Measurements from ENCODE around the gene TMEM273. TPM values are rescaled to one million over a fixed set of nuclear protein-coding genes. Genes with fewer than 3 reads are reported as not detected.

Gene TMEM273
- total RNA-seq, 1 donor from 2014 or later: 27.9 TPM

GRCh38 chr10:49179699-49180443 is 8.3 kb downstream of the TMEM273 start:
- DNase-seq (ENCODE audit: missing footprints): no peak
- ATAC-seq: no peak
- intact Hi-C loops (cut with DNase I): loop anchor here (10.0 kb wide), 1 partner anchor 335 kb away; no protein-coding TSS in a partner anchor

DNA sequence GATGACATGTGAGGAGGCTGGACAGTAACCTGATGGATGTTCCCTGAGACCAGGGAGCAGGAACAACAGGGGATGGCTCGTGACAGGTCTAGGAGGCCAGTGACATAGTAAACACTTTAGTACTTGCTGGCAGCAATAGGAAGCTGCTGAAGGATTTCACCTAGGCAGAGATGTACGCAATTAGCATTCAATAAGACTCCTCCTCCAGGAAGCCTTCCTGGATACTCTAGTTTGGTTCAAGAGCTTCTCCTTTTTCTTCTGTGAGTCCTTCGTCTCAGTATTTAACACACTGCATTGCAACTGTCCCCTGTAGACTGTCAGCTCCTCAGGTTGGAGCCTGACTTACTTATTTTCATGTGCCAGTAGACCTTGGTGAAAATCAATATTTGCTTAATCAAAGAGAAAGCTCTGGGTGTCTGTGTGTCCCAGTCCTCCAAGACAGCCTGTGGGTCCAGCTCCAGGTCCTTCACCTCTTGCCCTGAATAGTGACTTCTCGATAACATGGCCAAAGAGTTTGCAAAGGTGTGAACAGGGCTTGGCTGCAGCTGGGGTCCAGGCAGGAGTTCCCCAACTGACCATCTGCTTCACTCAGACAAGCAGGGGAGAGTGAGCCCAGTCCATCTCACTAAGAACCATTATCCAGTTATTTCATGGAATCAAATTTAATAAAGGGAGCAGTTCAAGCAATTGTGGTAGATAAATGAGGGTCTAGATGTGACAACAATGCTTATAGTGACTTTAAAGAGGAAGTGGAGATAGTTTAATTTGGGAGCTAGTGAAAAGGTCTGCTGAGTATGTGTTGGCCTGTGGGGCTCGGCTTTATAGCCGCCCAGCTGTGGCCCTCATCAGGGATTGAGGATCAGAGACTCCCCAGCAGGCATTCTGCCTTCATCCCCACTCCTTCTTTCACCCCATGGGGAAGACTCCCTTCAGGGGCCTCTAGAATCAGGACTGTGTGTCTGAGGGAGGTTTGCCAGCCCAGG is 9.4 kb downstream of the TMEM273 start:
- DNase-seq (ENCODE audit: missing footprints): no peak
- no peak for ATAC-seq
- intact Hi-C loops (cut with DNase I): loop anchor here (10.0 kb wide), 1 partner anchor 336 kb away; no protein-coding TSS in a partner anchor

GRCh38 chr10:49177391-49178355 is 10.5 kb downstream of the TMEM273 start:
- intact Hi-C loops (cut with DNase I): loop anchor here (10.0 kb wide), 1 partner anchor 337 kb away; no protein-coding TSS in a partner anchor
- DNase-seq (ENCODE audit: missing footprints) (no peak), ATAC-seq (peak; percentile 90)

DNA sequence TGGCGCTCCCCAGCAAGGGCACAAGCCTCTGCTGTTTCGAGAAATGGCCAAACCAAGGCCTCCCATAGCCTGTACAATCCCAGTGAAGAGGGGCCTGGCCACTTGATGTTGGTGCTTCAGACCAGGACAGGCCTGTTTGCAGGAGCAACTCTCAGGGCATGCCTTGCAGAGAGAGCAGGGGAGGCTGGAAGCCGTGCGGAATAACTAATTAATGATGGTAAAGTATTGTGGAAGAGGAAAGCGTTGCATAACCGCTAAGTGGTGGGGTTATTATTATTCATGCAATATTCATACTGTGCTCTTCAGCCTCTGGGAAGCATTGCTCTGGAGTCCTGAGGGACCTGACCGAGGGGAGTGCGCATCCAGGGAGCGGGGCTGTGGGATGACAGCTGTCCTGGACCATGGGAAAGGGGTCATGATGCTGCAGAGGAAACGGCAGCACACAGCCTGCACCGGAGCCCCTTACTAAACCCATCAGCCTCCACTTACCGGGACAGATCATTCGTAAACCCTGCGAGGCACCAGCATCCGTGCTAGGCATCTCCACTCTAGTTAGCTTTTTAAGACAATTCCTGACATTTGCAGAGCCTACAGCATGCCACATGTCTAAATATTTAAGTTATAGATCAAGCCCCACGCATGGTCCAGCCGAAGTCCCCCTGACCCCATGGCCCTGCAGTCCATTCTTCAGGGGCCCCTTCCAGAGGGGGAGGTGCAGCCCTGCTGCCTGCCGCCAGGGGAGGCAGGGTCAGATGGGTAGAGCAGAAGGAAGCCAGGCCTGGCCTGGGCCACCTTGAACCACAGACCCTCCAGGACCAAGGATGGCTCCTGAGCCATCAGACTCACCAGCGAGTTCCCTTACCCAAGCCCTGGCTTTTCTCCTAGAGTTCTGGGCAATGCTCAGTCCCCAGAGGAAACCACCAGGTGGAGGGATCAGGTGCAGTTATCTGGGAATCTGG is 11.6 kb downstream of the TMEM273 start:
- ATAC-seq (peak; percentile 53), DNase-seq (ENCODE audit: missing footprints) (no peak)
- intact Hi-C loops (cut with DNase I): loop anchor here (10.0 kb wide), 1 partner anchor 338 kb away; no protein-coding TSS in a partner anchor

- no peak for ATAC-seq
- no peak for DNase-seq (ENCODE audit: missing footprints)
- intact Hi-C loops (cut with DNase I): loop anchor here (10.0 kb wide), 1 partner anchor 339 kb away; no protein-coding TSS in a partner anchor
Measured at GRCh38 chr10:49175587-49176309, 12.4 kb downstream of the TMEM273 start.

DNA sequence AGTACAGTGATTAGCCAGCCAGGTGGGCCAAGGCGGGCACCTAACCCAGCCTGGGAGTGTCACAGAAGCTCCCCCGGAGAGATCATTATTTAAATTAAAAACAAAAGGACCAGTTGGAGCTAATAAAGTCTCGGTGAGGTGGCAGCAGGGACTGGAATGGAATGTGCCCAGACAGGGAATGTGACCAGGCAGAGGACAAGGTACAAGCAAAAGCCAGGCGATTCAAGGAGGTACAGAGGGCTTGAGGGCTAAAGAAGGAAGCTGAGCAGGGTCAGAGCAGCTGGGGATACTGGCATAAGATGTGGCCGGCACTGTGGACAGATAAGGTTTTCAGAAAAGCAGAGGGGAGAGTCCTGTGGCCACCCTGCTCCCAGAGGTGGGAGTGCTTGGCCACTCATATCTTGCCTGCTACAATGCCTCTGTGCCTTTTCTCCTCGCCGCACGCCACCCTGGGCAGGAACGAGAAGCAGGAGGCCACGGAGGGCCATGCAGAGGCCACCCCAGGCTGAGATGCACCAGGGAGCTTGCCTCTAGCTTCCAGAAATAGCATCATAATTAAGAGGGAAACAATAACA is 13.2 kb downstream of the TMEM273 start:
- ATAC-seq (no peak), DNase-seq (ENCODE audit: missing footprints) (no peak)
- intact Hi-C loops (cut with DNase I): loop anchor here (10.0 kb wide), 1 partner anchor 340 kb away; no protein-coding TSS in a partner anchor

GRCh38 chr10:49174261-49174925 is 13.8 kb downstream of the TMEM273 start:
- no peak for DNase-seq (ENCODE audit: missing footprints)
- intact Hi-C loops (cut with DNase I): loop anchor here (10.0 kb wide), 1 partner anchor 340 kb away; no protein-coding TSS in a partner anchor
- no peak for ATAC-seq

GRCh38 chr10:49173853-49174252 is 14.3 kb downstream of the TMEM273 start:
- DNase-seq (ENCODE audit: missing footprints) (no peak), ATAC-seq (no peak)
- intact Hi-C loops (cut with DNase I): loop anchor here (10.0 kb wide), 1 partner anchor 341 kb away; no protein-coding TSS in a partner anchor

DNA sequence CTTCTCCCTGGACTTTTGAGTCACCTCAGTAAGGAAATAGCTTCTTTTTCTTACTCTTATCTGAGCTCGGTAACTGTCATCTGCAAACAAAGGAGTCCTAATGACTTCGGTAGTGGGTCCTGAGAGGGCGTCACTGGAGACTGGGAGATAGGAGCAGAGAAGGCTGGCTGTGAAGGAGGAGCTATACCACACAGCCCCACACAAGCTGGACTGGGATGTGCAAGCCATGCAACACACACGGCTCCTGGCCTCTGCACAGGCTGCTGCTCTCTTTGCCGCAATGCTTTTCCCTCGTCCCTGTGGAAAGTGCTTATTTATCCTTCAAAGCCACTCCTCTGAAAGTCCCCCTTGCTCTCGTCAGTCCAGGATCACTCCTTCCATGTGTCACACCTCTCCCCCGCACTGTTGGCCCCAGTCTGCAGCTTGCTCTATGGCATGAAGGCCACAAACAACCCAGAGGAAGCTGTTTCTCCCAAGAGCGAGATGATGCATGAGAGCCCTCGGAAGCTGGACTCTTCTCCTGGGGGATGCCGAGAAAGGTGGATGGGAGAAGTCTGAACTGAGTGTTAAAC is 14.9 kb downstream of the TMEM273 start:
- intact Hi-C loops (cut with DNase I): loop anchor here (10.0 kb wide), 1 partner anchor 342 kb away; no protein-coding TSS in a partner anchor

DNA sequence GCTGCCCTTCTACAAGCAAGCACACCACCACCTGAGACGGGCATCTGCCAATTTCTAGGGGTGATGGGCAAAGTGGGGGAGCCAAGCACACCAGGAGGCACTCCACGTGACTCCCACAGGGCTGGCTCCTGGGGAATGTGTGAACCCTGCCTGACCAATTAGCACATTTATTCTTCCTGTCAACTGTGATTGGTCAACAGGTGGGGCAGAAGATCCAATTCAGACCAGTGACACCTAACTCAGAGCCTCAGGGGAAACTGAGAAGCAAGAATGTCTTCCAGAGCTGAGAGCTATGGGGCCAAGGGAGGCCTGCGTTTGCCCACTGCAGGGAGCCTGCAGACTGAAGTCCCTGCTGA is 15.4 kb downstream of the TMEM273 start:
- DNase-seq (ENCODE audit: missing footprints) (no peak), ATAC-seq (no peak)
- intact Hi-C loops (cut with DNase I): loop anchor here (10.0 kb wide), 1 partner anchor 342 kb away; no protein-coding TSS in a partner anchor

More for the DNA sequence above, 14.9 kb downstream of the TMEM273 start:
- no peak for DNase-seq (ENCODE audit: missing footprints)
- ATAC-seq: no peak

DNA sequence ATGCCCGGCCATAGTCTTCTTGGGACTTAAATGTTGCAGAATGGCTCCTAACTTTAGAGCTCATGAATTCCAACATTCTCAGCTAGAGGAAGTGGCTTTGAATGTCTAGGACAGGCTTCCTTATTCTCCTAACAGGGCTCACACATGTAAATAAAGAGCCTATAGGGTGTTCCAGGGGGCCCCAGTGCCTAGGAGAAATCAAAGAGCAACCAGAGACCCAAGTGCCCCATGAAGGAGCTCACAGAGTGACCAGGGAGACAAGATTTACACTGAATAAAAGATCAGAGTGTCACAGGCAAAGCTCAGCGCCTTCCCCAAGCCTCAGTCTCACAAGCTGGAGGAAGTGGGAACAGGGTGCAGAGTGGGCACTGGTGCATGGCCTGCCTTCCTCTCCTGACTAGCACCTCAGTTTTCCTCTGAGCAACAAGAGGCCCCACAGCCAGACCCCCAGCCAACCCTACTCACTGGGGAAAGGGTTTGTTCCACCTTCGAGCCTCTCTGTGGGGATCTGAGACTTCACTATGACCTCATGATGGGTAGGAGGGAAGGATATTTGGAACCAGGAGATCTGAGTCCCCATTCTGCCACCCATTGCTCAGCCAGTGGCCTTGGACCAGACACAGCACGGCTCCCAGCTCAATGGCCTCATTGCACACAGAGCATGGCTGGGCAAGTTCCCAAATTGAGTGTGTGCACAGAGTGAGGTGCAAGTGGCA is 16.0 kb downstream of the TMEM273 start:
- DNase-seq (ENCODE audit: missing footprints) (no peak), ATAC-seq (no peak)
- intact Hi-C loops (cut with DNase I): loop anchor here (10.0 kb wide), 1 partner anchor 343 kb away; no protein-coding TSS in a partner anchor

- no peak for DNase-seq (ENCODE audit: missing footprints)
- intact Hi-C loops (cut with DNase I): loop anchor here (10.0 kb wide), 1 partner anchor 343 kb away; no protein-coding TSS in a partner anchor
- no peak for ATAC-seq
Measured at GRCh38 chr10:49171326-49172060, 16.7 kb downstream of the TMEM273 start.

- ATAC-seq: no peak
- intact Hi-C loops (cut with DNase I): loop anchor here (10.0 kb wide), 1 partner anchor 344 kb away; no protein-coding TSS in a partner anchor
- DNase-seq (ENCODE audit: missing footprints): no peak
Measured at GRCh38 chr10:49170632-49171325, 17.4 kb downstream of the TMEM273 start.
